Measurements from ENCODE around the gene LRP3. TPM values are rescaled to one million over a fixed set of nuclear protein-coding genes. Genes with fewer than 3 reads are reported as not detected.

LRP3 gene
- polyA plus RNA-seq, 1 donor from 2014 or later = 60.1 TPM

DNA sequence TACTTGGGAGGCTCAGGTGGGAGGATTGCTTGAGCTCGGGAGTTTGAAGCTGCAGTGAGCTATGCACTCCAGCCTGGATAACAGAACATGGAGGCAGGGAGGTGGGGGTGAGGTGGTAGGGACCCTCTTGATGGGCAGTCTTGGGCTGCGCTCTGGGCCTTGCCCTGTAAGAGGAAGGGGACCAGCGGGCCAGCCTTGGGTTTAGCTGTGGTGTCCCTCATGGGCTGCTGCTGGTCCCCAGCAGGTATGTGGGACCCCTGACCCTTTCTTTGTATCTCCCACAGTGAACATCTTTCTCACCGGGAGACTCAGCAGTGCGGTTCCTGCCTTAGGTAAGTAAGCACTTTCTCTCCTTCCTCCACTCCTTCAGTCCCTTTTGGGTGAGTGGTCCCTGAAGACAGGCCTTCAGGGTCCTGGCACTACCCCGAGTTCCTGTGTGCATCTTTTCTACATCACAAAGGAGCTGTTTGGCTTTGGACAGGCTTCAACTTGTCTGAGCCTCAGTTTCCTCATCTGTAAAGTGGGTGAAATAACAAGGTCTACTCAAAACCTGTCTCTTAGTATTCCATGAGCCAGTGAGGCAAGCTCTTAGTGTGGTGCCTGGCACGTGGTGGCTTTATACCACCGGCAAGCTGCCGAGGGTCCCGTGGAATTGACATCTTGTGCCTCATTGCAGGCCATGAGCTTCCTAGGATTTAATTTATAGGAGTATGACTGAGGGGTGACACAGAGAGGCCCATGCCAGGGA lies 2.5 kb downstream of the LRP3 start:
- Histone ChIP-seq H3K27ac (ENCODE audit: low read length) (no peak overlapping the region), H3F3A (ENCODE audit: insufficient read depth, low read length, poor library complexity, severe bottlenecking) (no peaks in the 10 kb centered on the region), H2AFZ (ENCODE audit: low read depth, low read length) (no peak overlapping the region), H4K20me1 (ENCODE audit: insufficient read depth) (no peaks in the 10 kb centered on the region), H3K4me2 (ENCODE audit: low read length) (no peak overlapping the region), H3K9me2 (ENCODE audit: insufficient read depth, low read length) (no peaks in the 10 kb centered on the region), H3K36me3 (ENCODE audit: insufficient read depth, low read length) (no peaks in the 10 kb centered on the region), H3K27me3 (ENCODE audit: insufficient read depth, low read depth, low read length) (no peaks in the 10 kb centered on the region), H3K9ac (ENCODE audit: low read length) (no peak overlapping the region), H3K4me3 (ENCODE audit: low read length) (peak overlapping the region; percentile 85), H3K79me2 (replicated peaks; ENCODE audit: insufficient read depth, low read length) (peaks cover 17% of the 10 kb centered on the region), H3K9me3 (ENCODE audit: low read length) (no peaks in the 10 kb centered on the region)
- TF ChIP-seq EZH2 (IDR thresholded peaks at IDR 0.05; ENCODE audit: borderline replicate concordance, insufficient read depth, low read length, poor library complexity, severe bottlenecking) (no peak), POLR2AphosphoS5 (IDR thresholded peaks at IDR 0.05) (no peak), EP300 (conservative IDR thresholded peaks at IDR 0.05; ENCODE audit: poor library complexity, severe bottlenecking) (no peak), RAD21 (conservative IDR thresholded peaks at IDR 0.05) (no peak), SMC3 (conservative IDR thresholded peaks at IDR 0.05; ENCODE audit: poor library complexity) (no peak), MXI1 (conservative IDR thresholded peaks at IDR 0.05; ENCODE audit: poor library complexity, severe bottlenecking) (no peak), TAF1 (IDR thresholded peaks at IDR 0.05; ENCODE audit: low read depth) (no peak)
- TF ChIP-seq, protein P1, sequence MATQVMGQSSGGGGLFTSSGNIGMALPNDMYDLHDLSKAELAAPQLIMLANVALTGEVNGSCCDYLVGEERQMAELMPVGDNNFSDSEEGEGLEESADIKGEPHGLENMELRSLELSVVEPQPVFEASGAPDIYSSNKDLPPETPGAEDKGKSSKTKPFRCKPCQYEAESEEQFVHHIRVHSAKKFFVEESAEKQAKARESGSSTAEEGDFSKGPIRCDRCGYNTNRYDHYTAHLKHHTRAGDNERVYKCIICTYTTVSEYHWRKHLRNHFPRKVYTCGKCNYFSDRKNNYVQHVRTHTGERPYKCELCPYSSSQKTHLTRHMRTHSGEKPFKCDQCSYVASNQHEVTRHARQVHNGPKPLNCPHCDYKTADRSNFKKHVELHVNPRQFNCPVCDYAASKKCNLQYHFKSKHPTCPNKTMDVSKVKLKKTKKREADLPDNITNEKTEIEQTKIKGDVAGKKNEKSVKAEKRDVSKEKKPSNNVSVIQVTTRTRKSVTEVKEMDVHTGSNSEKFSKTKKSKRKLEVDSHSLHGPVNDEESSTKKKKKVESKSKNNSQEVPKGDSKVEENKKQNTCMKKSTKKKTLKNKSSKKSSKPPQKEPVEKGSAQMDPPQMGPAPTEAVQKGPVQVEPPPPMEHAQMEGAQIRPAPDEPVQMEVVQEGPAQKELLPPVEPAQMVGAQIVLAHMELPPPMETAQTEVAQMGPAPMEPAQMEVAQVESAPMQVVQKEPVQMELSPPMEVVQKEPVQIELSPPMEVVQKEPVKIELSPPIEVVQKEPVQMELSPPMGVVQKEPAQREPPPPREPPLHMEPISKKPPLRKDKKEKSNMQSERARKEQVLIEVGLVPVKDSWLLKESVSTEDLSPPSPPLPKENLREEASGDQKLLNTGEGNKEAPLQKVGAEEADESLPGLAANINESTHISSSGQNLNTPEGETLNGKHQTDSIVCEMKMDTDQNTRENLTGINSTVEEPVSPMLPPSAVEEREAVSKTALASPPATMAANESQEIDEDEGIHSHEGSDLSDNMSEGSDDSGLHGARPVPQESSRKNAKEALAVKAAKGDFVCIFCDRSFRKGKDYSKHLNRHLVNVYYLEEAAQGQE (IDR thresholded peaks at IDR 0.05; ENCODE audit: borderline replicate concordance) = no peak
- TF ChIP-seq, protein P2, sequence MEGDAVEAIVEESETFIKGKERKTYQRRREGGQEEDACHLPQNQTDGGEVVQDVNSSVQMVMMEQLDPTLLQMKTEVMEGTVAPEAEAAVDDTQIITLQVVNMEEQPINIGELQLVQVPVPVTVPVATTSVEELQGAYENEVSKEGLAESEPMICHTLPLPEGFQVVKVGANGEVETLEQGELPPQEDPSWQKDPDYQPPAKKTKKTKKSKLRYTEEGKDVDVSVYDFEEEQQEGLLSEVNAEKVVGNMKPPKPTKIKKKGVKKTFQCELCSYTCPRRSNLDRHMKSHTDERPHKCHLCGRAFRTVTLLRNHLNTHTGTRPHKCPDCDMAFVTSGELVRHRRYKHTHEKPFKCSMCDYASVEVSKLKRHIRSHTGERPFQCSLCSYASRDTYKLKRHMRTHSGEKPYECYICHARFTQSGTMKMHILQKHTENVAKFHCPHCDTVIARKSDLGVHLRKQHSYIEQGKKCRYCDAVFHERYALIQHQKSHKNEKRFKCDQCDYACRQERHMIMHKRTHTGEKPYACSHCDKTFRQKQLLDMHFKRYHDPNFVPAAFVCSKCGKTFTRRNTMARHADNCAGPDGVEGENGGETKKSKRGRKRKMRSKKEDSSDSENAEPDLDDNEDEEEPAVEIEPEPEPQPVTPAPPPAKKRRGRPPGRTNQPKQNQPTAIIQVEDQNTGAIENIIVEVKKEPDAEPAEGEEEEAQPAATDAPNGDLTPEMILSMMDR (IDR thresholded peaks at IDR 0.05; ENCODE audit: poor library complexity, severe bottlenecking) = no peak

DNA sequence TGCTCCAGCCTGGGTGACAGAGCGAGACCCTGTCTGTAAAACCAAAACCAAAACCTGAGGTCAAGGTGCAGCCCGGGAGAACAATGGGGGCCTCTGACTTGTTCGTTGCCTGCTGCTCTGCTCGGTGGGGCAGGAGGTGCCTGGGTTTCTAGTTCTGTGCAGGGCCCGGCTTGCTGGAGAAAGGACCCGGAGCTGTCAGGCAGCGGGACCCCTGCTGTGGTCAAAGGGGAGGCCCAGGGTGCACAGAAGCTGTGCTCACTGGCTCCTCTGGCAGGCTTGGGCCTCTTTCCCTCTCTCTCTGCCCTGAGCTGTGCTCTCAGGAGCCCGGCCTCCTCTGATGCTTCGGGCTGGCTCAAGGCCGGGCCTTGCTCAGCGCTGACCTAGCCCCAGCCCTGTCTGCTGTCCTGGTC lies 3.5 kb downstream of the LRP3 start:
- H3K36me3 ChIP-seq (ENCODE audit: insufficient read depth, low read length) = peaks cover 6% of the 10 kb centered on the region
- no peak overlapping the region for H3K27ac ChIP-seq (ENCODE audit: low read length)
- H3K4me3 ChIP-seq (ENCODE audit: low read length) = no peak overlapping the region

More for the DNA sequence above, 3.5 kb downstream of the LRP3 start:
- Histone ChIP-seq H3K4me2 (ENCODE audit: low read length) (no peak overlapping the region), H3K9me3 (ENCODE audit: low read length) (no peaks in the 10 kb centered on the region), H3K27me3 (ENCODE audit: insufficient read depth, low read depth, low read length) (no peaks in the 10 kb centered on the region), H3K79me2 (replicated peaks; ENCODE audit: insufficient read depth, low read length) (peaks cover 17% of the 10 kb centered on the region), H3K9me2 (ENCODE audit: insufficient read depth, low read length) (no peaks in the 10 kb centered on the region), H3F3A (ENCODE audit: insufficient read depth, low read length, poor library complexity, severe bottlenecking) (no peaks in the 10 kb centered on the region), H3K9ac (ENCODE audit: low read length) (no peak overlapping the region), H2AFZ (ENCODE audit: low read depth, low read length) (no peak overlapping the region), H4K20me1 (ENCODE audit: insufficient read depth) (no peaks in the 10 kb centered on the region)
- TF ChIP-seq EZH2 (IDR thresholded peaks at IDR 0.05; ENCODE audit: borderline replicate concordance, insufficient read depth, low read length, poor library complexity, severe bottlenecking) = no peak
- TF ChIP-seq, protein P2 (IDR thresholded peaks at IDR 0.05; ENCODE audit: poor library complexity, severe bottlenecking) = no peak

All from neural cell (in vitro differentiated cells).